ENCODE data around the gene SORCS1.

- TF ChIP-seq CTCF (IDR thresholded peaks at IDR 0.05; ENCODE audit: control extremely low read depth in 1 of 3, insufficient read depth in 1 of 3, low read depth in 1 of 3, low read length in 3 of 3) (no peak), POLR2A (IDR thresholded peaks at IDR 0.05; ENCODE audit: control extremely low read depth in 1 of 2, low read depth in 2 of 2, low read length in 2 of 2) (no peak), POLR2AphosphoS5 (IDR thresholded peaks at IDR 0.05; ENCODE audit: low read depth, low read length) (no peak), SP1 (IDR thresholded peaks at IDR 0.05; ENCODE audit: low read depth, low read length) (no peak), KDM1A (IDR thresholded peaks at IDR 0.05; ENCODE audit: borderline replicate concordance, low read length) (no peak), BRCA1 (IDR thresholded peaks at IDR 0.05; ENCODE audit: low read depth, low read length) (no peak), SP2 (IDR thresholded peaks at IDR 0.05; ENCODE audit: low read length) (no peak), EZH2 (IDR thresholded peaks at IDR 0.05; ENCODE audit: low read depth, low read length, severe bottlenecking) (no peak), JUN (IDR thresholded peaks at IDR 0.05; ENCODE audit: low read depth, low read length) (no peak), BCL11A (IDR thresholded peaks at IDR 0.05; ENCODE audit: low read depth in 2 of 2, low read length in 2 of 2) (no peak), GTF2F1 (IDR thresholded peaks at IDR 0.05; ENCODE audit: borderline replicate concordance, low read depth, low read length) (no peak), SUZ12 (IDR thresholded peaks at IDR 0.05; ENCODE audit: low read length) (no peak)
These were observed 190.8 kb downstream of the SORCS1 start for GRCh38 chr10:106973716-106974115.
